Transverse colon (tissue), 4 donors: ENCODE data around the gene SLIT3. TPM values are rescaled to one million over a fixed set of nuclear protein-coding genes. Genes with fewer than 3 reads are reported as not detected.

Source experiments
- DNase-seq: peaks from one replicate; pipeline ENCODE4 v3.0.0-alpha.2; 2019
- H3K27ac ChIP-seq, 4 donors: fragments of 200-600 bp; sonication (generic); 2 replicates each; pipeline ENCODE4 v1.5.1; 2016 to 2018; ENCODE audit warnings: inconsistent platforms in 4 of 4
- H3K27me3 ChIP-seq: fragments of 200-600 bp; sonication (generic); 2 replicates; pipeline ENCODE4 v1.5.1; 2017; ENCODE audit warnings: inconsistent platforms
- H3K36me3 ChIP-seq, 4 donors: fragments of 200-600 bp; sonication (generic); 2 replicates each; pipeline ENCODE4 v1.5.1; 2017 to 2019; ENCODE audit warnings: inconsistent platforms in 4 of 4
- H3K4me1 ChIP-seq, 4 donors: fragments of 200-600 bp; sonication (generic); 2 replicates each; pipeline ENCODE4 v1.5.1; 2017 to 2020; ENCODE audit warnings: inconsistent platforms in 4 of 4
- H3K4me3 ChIP-seq, 4 donors: fragments of 200-600 bp; sonication (generic); 1 replicate in 1 of 4; 2 replicates in 3 of 4; pipeline versions ENCODE4 v1.5.1 to v1.6.1; 2017 to 2019; ENCODE audit warnings: inconsistent platforms in 4 of 4
- H3K9me3 ChIP-seq, 2 donors: fragments of 200-600 bp; sonication (generic); 2 replicates each; pipeline ENCODE4 v1.5.1; 2017 to 2019; ENCODE audit warnings: inconsistent platforms in 2 of 2
- CTCF ChIP-seq, 5 experiments: fragments of 200-600 bp in 3 of 5; fragments of 450-650 bp in 2 of 5; sonication (generic) in 3 of 5; IDR thresholded peaks; 1 replicate in 2 of 5; 2 replicates in 3 of 5; pipeline ENCODE4 v1.5.1; 2016 to 2017; ENCODE audit warnings: antibody characterized with exemption in 5 of 5, inconsistent platforms in 3 of 5, mild to moderate bottlenecking in 2 of 5, moderate library complexity in 1 of 5
- EP300 ChIP-seq: sonication (generic); formaldehyde crosslinking; IDR thresholded peaks from one replicate; pipeline ENCODE4 v1.6.1; 2017; ENCODE audit warnings: antibody characterized with exemption, low read depth
- POLR2A ChIP-seq: fragments of 450-650 bp; IDR thresholded peaks from one replicate; pipeline ENCODE4 v1.6.1; 2016; ENCODE audit warnings: antibody characterized with exemption, mild to moderate bottlenecking, moderate library complexity
- POLR2AphosphoS5 ChIP-seq, 3 donors: sonication (generic); formaldehyde crosslinking; IDR thresholded peaks; one replicate each; pipeline ENCODE4 v1.6.1; 2016; ENCODE audit warnings: antibody characterized with exemption in 3 of 3
- WGBS, 2 donors: methylation state at CpG; one replicate each; pipeline ENCODE4 v1.1.5; 2018; ENCODE audit warnings: low coverage in 1 of 2; 5-methylcytosine and 5-hydroxymethylcytosine counted together
- in situ Hi-C, 4 donors: fragments of 200-750 bp; cut with MboI; loops; one replicate each; pipeline versions ENCODE4 v1.15.0 to v1.15.1; 2017; ENCODE audit warnings: low sequenced_read_pairs in 3 of 4, low pct_ligation_motif_present in 1 of 4, low pct_unique_long_range_greater_than_20kb in 1 of 4
- intact Hi-C: fragments of 100-400 bp; cut with DNase I; formaldehyde crosslinking; loops from one replicate; pipeline ENCODE4 v1.15.1; 2023; ENCODE audit warnings: low total_unique reads
- total RNA-seq, 4 donors: library from RNA; depleted of rRNA; stranded (reverse); fragments of >200 nt; gene quantifications; one replicate each; pipeline ENCODE4 v1.1.0, GENCODE V29; 2016

SLIT3 gene
- total RNA-seq, 4 donors from 2014 or later: 6.7 to 60.5 (median 9.6) TPM

- WGBS, 2 donors: 32 to 43% methylated on average over 6 of the region's 6 CpGs
- Histone ChIP-seq H3K27me3 (no peaks in the 10 kb centered on the region), H3K4me1 (no peaks in the 10 kb centered on the region), H3K27ac (no peak overlapping the region), H3K36me3 (no peaks in the 10 kb centered on the region), H3K4me3 (no peak overlapping the region), H3K9me3 (no peaks in the 10 kb centered on the region)
- intact Hi-C loops (no loop called here), in situ Hi-C loops (no loop called here)
- no peak for DNase-seq
- TF ChIP-seq POLR2AphosphoS5 (IDR thresholded peaks at IDR 0.05) (no peak), POLR2A (no peak), CTCF (IDR thresholded peaks at IDR 0.05) (no peak), EP300 (no peak)
These were observed 181.5 kb downstream of the SLIT3 start for GRCh38 chr5:169119288-169120048.

GRCh38 chr5:169116961-169117461 lies 183.9 kb downstream of the SLIT3 start:
- Histone ChIP-seq H3K9me3 (no peaks in the 10 kb centered on the region), H3K4me1 (no peaks in the 10 kb centered on the region), H3K27ac (no peak overlapping the region), H3K27me3 (no peaks in the 10 kb centered on the region), H3K36me3 (no peaks in the 10 kb centered on the region), H3K4me3 (no peak overlapping the region)
- in situ Hi-C loops (no loop called here), intact Hi-C loops (no loop called here)
- TF ChIP-seq POLR2A (no peak), CTCF (IDR thresholded peaks at IDR 0.05) (no peak), POLR2AphosphoS5 (IDR thresholded peaks at IDR 0.05) (no peak), EP300 (no peak)
- DNase-seq: no peak
- 68% methylated on average over 6 of the region's 6 CpGs; no CpG with 5 or more reads in 1 of the 2 donors for WGBS, 2 donors

- intact Hi-C loops: no loop called here
- no peak overlapping the region for H3K27ac ChIP-seq
- no peaks in the 10 kb centered on the region for H3K9me3 ChIP-seq
- H3K4me3 ChIP-seq: no peak overlapping the region
- WGBS, 2 donors: 86 to 90% methylated on average over 1 to 6 of the region's 6 CpGs
- H3K36me3 ChIP-seq: no peaks in the 10 kb centered on the region
- no peaks in the 10 kb centered on the region for H3K27me3 ChIP-seq
- in situ Hi-C loops: no loop called here
- TF ChIP-seq CTCF (IDR thresholded peaks at IDR 0.05) (no peak), POLR2AphosphoS5 (IDR thresholded peaks at IDR 0.05) (no peak), EP300 (no peak), POLR2A (no peak)
- no peak for DNase-seq
- no peaks in the 10 kb centered on the region for H3K4me1 ChIP-seq
These were observed 185.3 kb downstream of the SLIT3 start for GRCh38 chr5:169115461-169116124.

GRCh38 chr5:169114466-169115065 lies 186.4 kb downstream of the SLIT3 start:
- Histone ChIP-seq H3K4me3 (no peak overlapping the region), H3K27ac (no peak overlapping the region), H3K4me1 (no peaks in the 10 kb centered on the region), H3K27me3 (no peaks in the 10 kb centered on the region), H3K36me3 (no peaks in the 10 kb centered on the region), H3K9me3 (no peaks in the 10 kb centered on the region)
- TF ChIP-seq CTCF (IDR thresholded peaks at IDR 0.05): no peak
- TF ChIP-seq POLR2AphosphoS5 (IDR thresholded peaks at IDR 0.05): no peak
- TF ChIP-seq POLR2A: no peak
- no peak for TF ChIP-seq EP300
- intact Hi-C loops (no loop called here), in situ Hi-C loops (no loop called here)
- DNase-seq: no peak
- 88% methylated on average over 7 of the region's 7 CpGs; no CpG with 5 or more reads in 1 of the 2 donors for WGBS, 2 donors
